A673 (cell line): ENCODE measurements around the gene NUS1.

Experiments
- CTCF ChIP-seq: fragments of 300-800, 200-600 bp; sonication (generic); conservative IDR thresholded peaks from 2 replicates; pipeline ENCODE4 v1.5.1; 2017; ENCODE audit warnings: low read depth, mild to moderate bottlenecking, antibody characterized with exemption, low read length, moderate library complexity, mixed read lengths
- EZH2 ChIP-seq: fragments of 200-600 bp; sonication (generic); IDR thresholded peaks from 2 replicates; pipeline ENCODE4 v1.6.1; 2017; ENCODE audit warnings: borderline replicate concordance, low read depth, mild to moderate bottlenecking, mixed read lengths, antibody characterized with exemption, low read length; ENCODE audit not compliant: poor library complexity, severe bottlenecking

GRCh38 chr6:117718895-117719294, 43.6 kb downstream of the NUS1 start:
- TF ChIP-seq CTCF = no peak
- no peak for TF ChIP-seq EZH2
